ENCODE data around the gene CREG1.

The CREG1 gene

DNA sequence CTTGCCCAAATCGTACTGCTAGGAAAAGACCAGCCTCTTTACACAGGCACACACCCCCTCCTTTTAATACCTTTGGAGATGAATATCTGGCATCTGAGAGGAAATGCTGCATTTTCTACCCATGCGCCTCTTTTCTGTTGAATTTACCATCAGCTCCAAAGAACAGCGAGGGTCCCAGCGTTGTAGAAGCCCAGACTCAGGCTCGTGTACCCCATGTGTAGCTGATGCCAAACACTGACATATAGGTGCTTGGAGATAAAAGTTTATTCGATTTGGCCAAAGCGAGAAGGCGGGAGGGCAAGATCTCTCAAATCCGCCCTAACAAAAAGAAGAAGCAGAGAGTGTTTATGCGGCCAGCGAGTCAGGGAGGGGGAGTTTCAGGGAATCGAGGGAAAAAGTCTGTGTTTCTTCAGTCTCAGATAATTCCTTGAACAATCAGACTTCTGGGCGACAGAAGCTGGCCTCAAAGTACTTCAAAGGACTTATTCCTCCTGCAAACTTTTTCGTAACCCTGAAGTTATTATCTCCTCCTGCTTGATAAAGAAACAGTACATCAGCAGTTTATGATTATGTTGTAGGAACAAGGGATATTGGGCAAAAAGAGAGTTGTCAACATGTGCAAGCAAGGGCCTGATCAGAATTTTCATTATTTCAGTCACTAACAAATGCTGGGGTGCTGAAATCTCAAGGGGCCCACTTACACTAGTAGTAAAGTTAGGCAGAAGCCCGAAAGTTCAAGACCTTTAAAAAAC, 642 bp upstream of the CREG1 start:
- Mint-ChIP-seq H3K9me3 (no peaks in the 10 kb centered on the region), H3K27ac (peak overlapping the region; percentile 87), H3K4me1 (ENCODE audit: low read depth) (peaks cover 50% of the 10 kb centered on the region), H3K27me3 (no peaks in the 10 kb centered on the region), H3K4me3 (peak overlapping the region; percentile 92), H3K36me3 (ENCODE audit: low read depth) (peaks cover 39% of the 10 kb centered on the region)
- intact Hi-C loops (cut with micrococcal nuclease): loop anchor here (2.0 to 5.0 kb wide), 2 partner anchors 13 to 332 kb away; partner anchors contain the start of gene POU2F1

DNA sequence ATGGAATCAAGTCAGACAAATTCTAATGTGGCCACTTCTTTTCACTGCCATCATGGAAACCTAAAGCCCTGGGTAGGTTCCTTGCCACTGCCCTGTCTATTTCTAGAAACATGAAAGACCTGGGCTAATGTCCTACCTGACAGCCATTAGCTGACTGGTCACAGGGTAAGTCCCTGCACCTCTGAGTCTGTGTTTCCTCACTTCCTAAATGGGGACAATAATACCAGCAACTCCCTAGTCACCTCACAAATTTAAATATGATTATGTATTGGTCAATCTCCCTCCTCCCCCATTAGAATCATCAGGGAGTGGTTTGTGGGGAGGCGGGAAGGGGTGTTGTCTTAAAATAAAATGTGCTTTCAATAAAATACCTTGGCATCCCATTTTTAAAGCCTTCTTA, 2.2 kb downstream of the CREG1 start:
- Mint-ChIP-seq H3K4me1 (ENCODE audit: low read depth) (peaks cover 69% of the 10 kb centered on the region), H3K4me3 (peak overlapping the region; percentile 78), H3K9me3 (no peaks in the 10 kb centered on the region), H3K27me3 (no peaks in the 10 kb centered on the region), H3K27ac (peak overlapping the region; percentile 85), H3K36me3 (ENCODE audit: low read depth) (peaks cover 61% of the 10 kb centered on the region)
- intact Hi-C loops (cut with micrococcal nuclease): loop anchor here (5.0 kb wide), 1 partner anchor 329 kb away; the partner anchor contains the start of gene POU2F1

DNA sequence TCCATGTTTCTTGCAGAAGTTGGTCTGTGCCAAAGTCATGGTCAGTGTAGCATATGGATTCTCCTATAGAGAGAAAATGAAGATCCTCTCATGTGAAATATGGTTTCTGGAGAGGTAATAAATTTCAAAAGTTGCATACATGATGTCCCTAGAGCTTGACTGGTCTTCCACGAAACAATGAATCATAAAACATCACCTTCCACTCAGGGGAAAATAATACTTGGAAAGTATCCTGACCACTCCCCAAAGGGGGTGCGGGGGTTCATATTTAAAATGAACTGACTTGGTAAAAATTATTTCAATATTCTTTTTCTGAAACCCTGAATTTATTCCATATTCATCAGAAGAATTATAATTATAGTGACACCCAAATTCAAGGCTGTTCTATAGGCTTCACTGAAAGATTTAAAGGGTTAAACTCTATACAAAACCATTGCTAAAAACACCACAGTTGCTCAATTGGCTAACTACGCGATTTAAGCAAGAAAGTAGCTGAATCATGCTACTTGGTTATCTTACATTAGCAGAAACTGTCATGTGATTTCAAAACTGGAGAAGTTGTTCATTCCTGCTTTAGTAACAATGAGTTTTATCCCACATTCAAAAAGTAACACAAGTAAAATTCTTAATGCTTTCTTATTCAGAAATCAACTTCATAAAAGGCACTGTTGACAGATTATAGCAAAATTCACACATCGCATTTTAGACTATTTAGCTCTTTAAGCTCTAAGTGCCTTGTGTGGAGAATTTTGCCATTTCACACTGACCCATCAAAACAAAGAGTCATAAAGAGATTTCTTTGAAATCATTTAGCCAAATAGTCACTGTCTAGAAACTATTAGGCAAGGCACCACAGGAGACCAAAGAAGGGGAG, 5.3 kb downstream of the CREG1 start:
- intact Hi-C loops (cut with micrococcal nuclease): no loop called here
- Mint-ChIP-seq H3K27ac (peak overlapping the region; percentile 85), H3K9me3 (no peaks in the 10 kb centered on the region)

DNA sequence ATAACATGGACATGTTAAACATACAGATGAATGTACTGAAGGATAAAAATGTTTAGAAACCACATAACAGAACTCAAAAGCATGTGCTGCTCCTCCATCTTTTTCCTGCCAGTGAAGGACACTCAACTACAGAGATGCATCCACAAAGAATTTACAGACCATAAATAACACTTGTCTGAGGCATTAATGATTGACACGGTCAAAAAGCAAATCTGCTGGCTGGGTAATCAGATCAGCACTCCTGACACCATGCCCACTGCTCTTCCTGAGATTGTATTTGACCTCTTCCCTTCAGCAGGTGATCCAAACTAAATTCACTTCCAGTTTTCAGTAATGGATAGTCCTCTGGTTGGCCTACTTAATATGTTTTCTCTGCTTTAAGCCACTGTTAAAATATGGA, 6.6 kb downstream of the CREG1 start:
- intact Hi-C loops (cut with micrococcal nuclease): no loop called here
- Mint-ChIP-seq H3K27me3 (no peaks in the 10 kb centered on the region), H3K4me1 (ENCODE audit: low read depth) (peaks cover 91% of the 10 kb centered on the region), H3K27ac (peak overlapping the region; percentile 85), H3K9me3 (no peaks in the 10 kb centered on the region), H3K4me3 (no peak overlapping the region), H3K36me3 (ENCODE audit: low read depth) (peaks cover 94% of the 10 kb centered on the region)

More for the DNA sequence above, 5.3 kb downstream of the CREG1 start:
- Mint-ChIP-seq H3K4me1 (ENCODE audit: low read depth) (peaks cover 78% of the 10 kb centered on the region), H3K36me3 (ENCODE audit: low read depth) (peaks cover 92% of the 10 kb centered on the region), H3K4me3 (peak overlapping the region; percentile 78), H3K27me3 (no peaks in the 10 kb centered on the region)

DNA sequence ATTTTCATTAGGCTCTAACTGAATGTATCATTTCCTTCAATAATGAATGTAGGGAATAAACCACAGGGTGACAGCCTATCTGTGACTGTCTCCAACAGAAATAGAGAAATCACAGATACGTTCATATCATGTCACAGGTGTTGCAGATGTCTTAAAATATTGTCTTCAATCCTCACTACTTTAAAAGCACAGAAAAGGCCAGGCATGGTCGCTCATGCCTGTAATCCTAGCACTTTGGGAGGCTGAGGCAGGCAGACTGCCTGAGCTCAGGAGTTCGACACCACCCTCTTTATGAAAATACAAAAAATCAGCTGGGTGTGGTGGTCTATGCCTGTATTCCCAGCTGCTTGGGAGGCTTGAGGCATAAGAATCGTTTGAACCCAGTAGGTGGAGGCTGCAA, 8.2 kb downstream of the CREG1 start:
- peaks cover 92% of the 10 kb centered on the region for H3K4me1 Mint-ChIP-seq (ENCODE audit: low read depth)
- no peaks in the 10 kb centered on the region for H3K27me3 Mint-ChIP-seq
- H3K36me3 Mint-ChIP-seq (ENCODE audit: low read depth): peaks cover 94% of the 10 kb centered on the region
- peak overlapping the region; percentile 26 for H3K4me3 Mint-ChIP-seq
- intact Hi-C loops (cut with micrococcal nuclease): no loop called here
- no peaks in the 10 kb centered on the region for H3K9me3 Mint-ChIP-seq
- peak overlapping the region; percentile 77 for H3K27ac Mint-ChIP-seq

DNA sequence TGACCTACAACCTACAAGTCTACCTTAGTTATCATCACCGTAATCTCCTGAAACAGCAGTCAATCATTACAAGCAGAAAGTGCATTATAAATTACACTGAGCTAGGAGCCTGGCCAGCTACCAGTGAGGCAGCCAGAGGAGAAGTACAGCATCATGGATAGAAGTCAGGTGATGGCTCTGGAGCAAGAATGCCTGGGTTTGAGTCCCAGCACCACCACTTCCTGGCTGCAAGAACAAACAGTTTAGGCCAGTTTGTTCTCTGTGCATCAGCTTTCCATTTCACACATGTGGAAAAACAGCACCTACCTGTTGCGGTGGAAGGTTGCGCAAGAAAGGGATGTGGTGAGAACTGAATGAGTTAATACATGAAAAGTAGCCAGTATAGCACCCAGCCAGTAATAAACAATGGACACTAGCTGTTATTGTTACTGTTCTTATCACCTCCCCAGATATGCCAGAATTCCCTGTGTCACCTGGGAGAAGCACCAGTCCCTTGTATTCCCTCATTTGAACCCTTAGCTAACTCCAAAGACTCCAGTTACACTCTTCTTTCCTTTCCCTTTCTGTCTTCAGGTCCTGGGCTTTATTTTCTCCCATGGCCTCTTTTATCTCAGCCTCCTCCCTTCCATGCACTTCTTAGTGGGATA, 9.0 kb downstream of the CREG1 start:
- no peaks in the 10 kb centered on the region for H3K9me3 Mint-ChIP-seq
- H3K36me3 Mint-ChIP-seq (ENCODE audit: low read depth): peaks cover 94% of the 10 kb centered on the region
- intact Hi-C loops (cut with micrococcal nuclease): loop anchor here (5.0 kb wide), 1 partner anchor 92 kb away; no protein-coding TSS in a partner anchor
- no peak overlapping the region for H3K4me3 Mint-ChIP-seq
- H3K27ac Mint-ChIP-seq: peak overlapping the region; percentile 77
- H3K4me1 Mint-ChIP-seq (ENCODE audit: low read depth): peaks cover 91% of the 10 kb centered on the region
- H3K27me3 Mint-ChIP-seq: no peaks in the 10 kb centered on the region

DNA sequence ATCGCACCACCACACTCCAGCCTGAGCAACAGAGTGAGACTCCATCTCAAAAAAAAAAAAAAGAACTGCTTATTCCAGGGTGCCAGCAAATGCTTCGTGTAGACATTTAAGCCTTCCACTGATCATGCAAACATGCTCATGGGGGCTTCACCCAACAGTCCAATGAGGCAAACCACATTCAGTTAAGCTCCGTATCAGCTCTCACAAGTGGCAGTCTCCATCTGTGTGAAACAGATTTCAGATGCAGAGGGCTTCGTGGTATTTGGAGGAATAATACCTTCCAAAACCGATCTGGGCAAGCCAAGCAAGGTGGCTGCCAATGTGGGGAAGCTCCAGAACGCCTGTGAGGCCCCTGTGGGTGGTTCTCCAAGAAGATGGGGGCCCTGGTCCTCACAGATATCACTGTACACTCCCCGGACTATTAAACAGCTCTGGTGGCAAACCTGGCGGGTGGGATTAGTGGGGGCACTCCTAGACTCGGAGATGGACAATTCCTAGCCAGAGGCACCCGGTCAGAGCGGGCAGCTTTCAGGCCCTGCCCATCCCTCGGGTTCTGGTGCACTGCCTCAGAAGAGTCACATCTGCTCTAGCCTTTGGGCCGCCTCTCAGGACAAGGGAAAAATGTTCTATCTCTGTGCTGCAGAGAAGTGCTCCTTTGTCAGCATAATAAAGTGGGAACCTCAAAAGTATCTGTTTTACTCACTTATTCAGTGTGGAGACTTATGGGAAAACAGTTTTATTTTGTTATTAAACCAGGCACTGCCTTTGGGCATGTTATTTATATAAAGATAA, 10.2 kb downstream of the CREG1 start:
- intact Hi-C loops (cut with micrococcal nuclease): loop anchor here (5.0 kb wide), 1 partner anchor 91 kb away; no protein-coding TSS in a partner anchor
- H3K4me1 Mint-ChIP-seq (ENCODE audit: low read depth): peaks cover 84% of the 10 kb centered on the region
- peak overlapping the region; percentile 77 for H3K27ac Mint-ChIP-seq
- H3K9me3 Mint-ChIP-seq: no peaks in the 10 kb centered on the region
- H3K27me3 Mint-ChIP-seq: no peaks in the 10 kb centered on the region
- H3K4me3 Mint-ChIP-seq: peak overlapping the region; percentile 2
- peaks cover 97% of the 10 kb centered on the region for H3K36me3 Mint-ChIP-seq (ENCODE audit: low read depth)

DNA sequence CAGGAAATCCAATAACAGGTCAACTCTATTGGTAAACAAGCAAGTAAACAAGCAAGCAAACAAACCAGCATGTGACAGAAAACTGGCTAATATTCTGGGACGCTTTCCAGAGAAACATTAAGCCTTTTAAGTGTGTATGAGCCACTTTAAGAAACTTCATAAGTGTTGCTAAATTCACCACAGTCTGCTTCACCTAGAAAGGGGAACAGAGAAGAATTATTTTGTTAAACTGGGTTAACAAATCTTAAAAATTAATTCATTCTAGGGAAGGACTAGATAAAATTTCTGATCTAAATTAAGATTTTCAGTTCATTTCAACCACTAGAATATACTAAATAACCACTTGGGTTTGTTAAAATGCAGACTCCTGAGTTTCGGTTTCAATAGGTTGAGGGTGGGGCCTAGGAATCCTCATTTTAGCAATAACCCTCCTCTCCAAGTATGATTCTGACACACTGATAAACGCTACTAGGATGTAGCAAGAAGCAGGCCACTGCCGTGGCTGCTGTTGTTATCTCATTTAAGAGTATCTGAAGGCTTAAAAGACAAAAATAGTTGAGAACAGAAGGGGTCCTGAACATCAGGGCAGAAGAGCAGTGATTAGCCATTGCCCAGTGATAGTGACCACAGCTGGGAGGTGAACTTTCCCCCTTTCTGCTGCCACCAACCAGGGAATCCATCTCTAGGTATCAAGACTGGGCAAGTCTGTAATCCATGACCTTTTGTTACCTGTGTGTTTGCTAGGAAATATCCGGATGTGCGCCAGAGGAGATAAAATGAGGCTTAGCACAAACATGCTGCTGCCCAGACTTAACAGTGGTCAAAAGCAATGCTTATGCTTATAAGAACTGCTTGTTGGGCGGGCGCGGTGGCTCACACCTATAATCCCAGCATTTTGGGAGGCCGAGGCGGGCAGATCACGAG, 11.2 kb downstream of the CREG1 start:
- Mint-ChIP-seq H3K27ac (peak overlapping the region; percentile 77), H3K9me3 (no peaks in the 10 kb centered on the region), H3K4me1 (ENCODE audit: low read depth) (peaks cover 82% of the 10 kb centered on the region), H3K4me3 (peak overlapping the region; percentile 23), H3K27me3 (no peaks in the 10 kb centered on the region), H3K36me3 (ENCODE audit: low read depth) (peaks cover 96% of the 10 kb centered on the region)
- intact Hi-C loops (cut with micrococcal nuclease): loop anchor here (5.0 kb wide), 1 partner anchor 90 kb away; no protein-coding TSS in a partner anchor

DNA sequence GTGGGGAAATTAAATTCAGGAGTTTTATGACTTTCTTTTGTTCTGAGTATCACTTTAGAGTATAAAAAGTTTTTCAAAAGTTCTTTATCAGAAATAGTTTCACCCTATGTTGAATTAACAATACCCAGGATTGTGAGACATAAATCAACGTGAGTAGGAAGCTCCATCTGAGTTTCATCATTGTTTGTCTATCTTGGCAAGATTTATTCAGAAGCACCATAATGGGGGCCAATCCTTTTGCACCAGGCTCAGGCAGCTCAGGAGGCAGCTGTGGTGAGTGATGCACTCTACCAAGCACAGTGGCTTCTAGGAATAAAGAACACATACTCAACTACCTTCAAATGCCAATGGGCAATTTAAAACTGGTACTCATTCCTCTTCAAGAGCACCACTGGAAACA, 12.0 kb downstream of the CREG1 start:
- peak overlapping the region; percentile 13 for H3K4me3 Mint-ChIP-seq
- peak overlapping the region; percentile 77 for H3K27ac Mint-ChIP-seq
- no peaks in the 10 kb centered on the region for H3K9me3 Mint-ChIP-seq
- H3K36me3 Mint-ChIP-seq (ENCODE audit: low read depth): peaks cover 94% of the 10 kb centered on the region
- no peaks in the 10 kb centered on the region for H3K27me3 Mint-ChIP-seq
- H3K4me1 Mint-ChIP-seq (ENCODE audit: low read depth): peaks cover 80% of the 10 kb centered on the region
- intact Hi-C loops (cut with micrococcal nuclease): loop anchor here (2.0 to 5.0 kb wide), 2 partner anchors 13 to 89 kb away; no protein-coding TSS in a partner anchor

DNA sequence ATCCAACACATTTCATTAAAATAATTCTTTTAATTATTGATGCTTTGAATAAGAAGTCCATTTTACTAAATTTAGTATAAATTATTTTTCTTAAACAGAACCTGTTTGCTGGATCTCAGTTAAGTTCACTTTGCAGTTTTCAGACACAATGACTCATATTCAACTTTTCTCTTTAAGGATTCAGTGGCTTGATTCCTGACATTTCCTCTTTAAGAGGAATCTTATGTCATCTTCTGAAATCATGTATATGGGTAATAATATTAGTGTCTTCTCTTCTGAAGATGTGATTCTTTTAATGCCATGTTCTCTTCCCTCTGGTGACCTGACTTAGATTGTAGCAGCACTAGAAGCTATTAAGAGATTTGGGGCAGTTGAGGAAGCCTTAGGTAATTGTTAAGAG, 12.6 kb downstream of the CREG1 start:
- H3K9me3 Mint-ChIP-seq: no peaks in the 10 kb centered on the region
- H3K4me1 Mint-ChIP-seq (ENCODE audit: low read depth): peaks cover 81% of the 10 kb centered on the region
- peaks cover 94% of the 10 kb centered on the region for H3K36me3 Mint-ChIP-seq (ENCODE audit: low read depth)
- peak overlapping the region; percentile 26 for H3K4me3 Mint-ChIP-seq
- no peaks in the 10 kb centered on the region for H3K27me3 Mint-ChIP-seq
- H3K27ac Mint-ChIP-seq: peak overlapping the region; percentile 77
- intact Hi-C loops (cut with micrococcal nuclease): loop anchor here (2.0 to 5.0 kb wide), 2 partner anchors 14 to 89 kb away; no protein-coding TSS in a partner anchor

DNA sequence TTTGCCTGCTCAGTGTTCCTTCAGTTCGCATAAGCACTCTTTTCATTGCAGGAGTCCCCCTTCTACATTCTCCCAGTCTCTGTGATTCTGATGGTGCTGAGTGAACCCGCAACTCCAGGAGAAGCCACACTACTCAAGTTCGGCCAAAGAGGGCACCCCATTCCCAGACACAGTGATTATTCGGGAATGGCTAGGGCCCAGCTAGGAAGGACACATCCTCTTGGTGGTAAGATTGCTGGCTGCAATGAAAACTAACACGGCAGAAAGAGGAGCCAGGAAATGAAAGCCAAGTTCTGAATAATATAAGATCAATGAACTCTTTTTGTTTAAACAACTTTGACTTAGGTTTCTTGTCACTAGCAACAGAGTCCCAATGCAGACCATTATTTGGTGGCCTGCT, 14.9 kb downstream of the CREG1 start:
- Mint-ChIP-seq H3K36me3 (ENCODE audit: low read depth) (peaks cover 72% of the 10 kb centered on the region), H3K27me3 (no peaks in the 10 kb centered on the region), H3K4me1 (ENCODE audit: low read depth) (peaks cover 68% of the 10 kb centered on the region), H3K4me3 (no peak overlapping the region), H3K9me3 (no peaks in the 10 kb centered on the region), H3K27ac (no peak overlapping the region)
- intact Hi-C loops (cut with micrococcal nuclease): loop anchor here (5.0 kb wide), 1 partner anchor 149 kb away; no protein-coding TSS in a partner anchor

DNA sequence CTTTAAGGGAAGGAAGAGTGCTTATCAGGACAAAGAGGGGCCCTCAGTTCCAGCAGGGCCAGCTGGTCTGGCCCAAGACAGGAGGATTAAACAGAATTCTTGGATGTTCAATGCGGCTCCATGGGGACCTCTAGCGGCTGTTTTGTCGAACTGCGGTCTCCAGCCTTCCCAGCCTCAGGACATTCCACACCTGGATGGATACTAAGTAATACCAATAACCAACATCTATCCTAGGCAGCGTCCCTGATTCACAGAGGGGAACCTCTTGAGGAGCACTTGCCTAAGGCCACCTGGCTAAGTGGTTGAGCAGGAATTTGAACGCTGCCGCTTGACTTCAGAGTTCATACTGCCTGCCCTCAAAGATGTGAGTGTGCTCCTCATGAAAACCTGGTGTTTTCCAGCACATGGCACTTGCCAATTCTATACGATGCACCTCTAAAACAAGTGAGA, 19.7 kb downstream of the CREG1 start:
- H3K9me3 Mint-ChIP-seq: no peaks in the 10 kb centered on the region
- peaks cover 24% of the 10 kb centered on the region for H3K36me3 Mint-ChIP-seq (ENCODE audit: low read depth)
- no peak overlapping the region for H3K27ac Mint-ChIP-seq
- H3K4me1 Mint-ChIP-seq (ENCODE audit: low read depth): peaks cover 31% of the 10 kb centered on the region
- no peaks in the 10 kb centered on the region for H3K27me3 Mint-ChIP-seq
- H3K4me3 Mint-ChIP-seq: no peak overlapping the region
- intact Hi-C loops (cut with micrococcal nuclease): loop anchor here (1.0 to 5.0 kb wide), 4 partner anchors 92 to 467 kb away; no protein-coding TSS in a partner anchor

All from dendritic cell treated with granulocyte-macrophage colony-stimulating factor and Interleukin-4, amounts not matched to agents 40 ng/mL and 50 ng/mL, for 4 days (primary cell).